CD4-positive, alpha-beta memory T cell (primary cell): Measurements from ENCODE around the gene MTR. TPM values are rescaled to one million over a fixed set of nuclear protein-coding genes. Genes with fewer than 3 reads are reported as not detected.

Source experiments
- CTCF ChIA-PET: fragments of 350-600 bp; sonication (Branson Sonifier 250); formaldehyde crosslinking; loops from one replicate; lab custom pipeline; 2021; ENCODE audit warnings: inconsistent platforms; ENCODE audit not compliant: partially characterized antibody; lab: Charles Lee
- POLR2A ChIA-PET: fragments of 350-600 bp; sonication (Branson Sonifier 250); formaldehyde crosslinking; loops from one replicate; lab custom pipeline; 2021; ENCODE audit not compliant: partially characterized antibody; lab: Charles Lee
- DNase-seq, 5 donors: peaks; one replicate each; pipeline versions ENCODE4 v3.0.0 to v3.0.0-alpha.2; 2020 to 2022; ENCODE audit warnings: mixed read lengths in 1 of 5
- H3K27ac ChIP-seq: one replicate; pipeline ENCODE4 v1.7.0; 2013; ENCODE audit warnings: low read depth, low read length
- H3K27me3 ChIP-seq: 2 replicates; pipeline ENCODE4 v1.7.0; 2013; ENCODE audit warnings: mild to moderate bottlenecking, low read length, moderate library complexity; ENCODE audit not compliant: insufficient read depth
- H3K36me3 ChIP-seq: 2 replicates; pipeline ENCODE4 v1.7.0; 2013; ENCODE audit warnings: mild to moderate bottlenecking, low read length, moderate library complexity; ENCODE audit not compliant: insufficient read depth
- H3K4me1 ChIP-seq: 2 replicates; pipeline ENCODE4 v1.7.0; 2013; ENCODE audit warnings: mild to moderate bottlenecking, low read length, moderate library complexity; ENCODE audit not compliant: insufficient read depth
- H3K4me3 ChIP-seq, 2 donors: one replicate each; pipeline ENCODE4 v1.7.0; 2013; ENCODE audit warnings: low read length in 2 of 2, mild to moderate bottlenecking in 1 of 2
- H3K9me3 ChIP-seq, 2 donors: one replicate each; pipeline ENCODE4 v1.7.0; 2013; ENCODE audit warnings: low read length in 2 of 2, control low read depth in 1 of 2; ENCODE audit not compliant: control insufficient read depth in 1 of 2
- H3K27ac Mint-ChIP-seq, 7 donors: one replicate each; pipeline ENCODE4 v1.8.0; 2020 to 2021; ENCODE audit warnings: mixed read lengths in 7 of 7, mild to moderate bottlenecking in 6 of 7, inconsistent platforms in 3 of 7, moderate library complexity in 3 of 7
- H3K27me3 Mint-ChIP-seq, 2 donors: one replicate each; pipeline ENCODE4 v1.8.0; 2020 to 2021; ENCODE audit warnings: mixed read lengths in 2 of 2
- H3K36me3 Mint-ChIP-seq, 2 donors: one replicate each; pipeline ENCODE4 v1.8.0; 2020 to 2021; ENCODE audit warnings: mixed read lengths in 2 of 2, inconsistent platforms in 1 of 2, mild to moderate bottlenecking in 1 of 2
- H3K4me1 Mint-ChIP-seq, 4 donors: one replicate each; pipeline ENCODE4 v1.8.0; 2020 to 2021; ENCODE audit warnings: mixed read lengths in 4 of 4, mild to moderate bottlenecking in 1 of 4
- H3K4me3 Mint-ChIP-seq, 8 donors: one replicate each; pipeline ENCODE4 v1.8.0; 2020 to 2021; ENCODE audit warnings: mixed read lengths in 8 of 8, mild to moderate bottlenecking in 7 of 8, moderate library complexity in 6 of 8, inconsistent platforms in 3 of 8
- H3K9me3 Mint-ChIP-seq, 8 donors: one replicate each; pipeline ENCODE4 v1.8.0; 2020 to 2021; ENCODE audit warnings: mixed read lengths in 8 of 8, mild to moderate bottlenecking in 5 of 8, inconsistent platforms in 3 of 8, moderate library complexity in 1 of 8
- intact Hi-C: fragments of 100-400 bp; cut with micrococcal nuclease; formaldehyde crosslinking; loops from one replicate; pipeline ENCODE4 v1.15.1; 2023
- polyA plus RNA-seq, 2 donors: library from polyadenylated mRNA; unstranded; fragments of 300-500 nt; fragmentation: Illumina TruSeq; gene quantifications; one replicate each; pipeline ENCODE4 v1.2.3, GENCODE V29; 2021
- total RNA-seq, 2 experiments: library from RNA; stranded (reverse); gene quantifications; one replicate each; pipeline ENCODE4 v1.2.3, GENCODE V29; 2021

MTR gene
- total and polyA plus RNA-seq, 4 experiments from 2014 or later: 5.6 to 71.0 (median 45.5) TPM

GRCh38 chr1:236914375-236914774 is 119.3 kb downstream of the MTR start:
- no peaks in the 10 kb centered on the region for H3K4me1 Mint-ChIP-seq
- no peak overlapping the region for H3K4me3 Mint-ChIP-seq
- Histone ChIP-seq H3K36me3 (no peaks in the 10 kb centered on the region), H3K27me3 (no peaks in the 10 kb centered on the region), H3K9me3 (no peaks in the 10 kb centered on the region), H3K27ac (no peak overlapping the region), H3K4me1 (no peaks in the 10 kb centered on the region), H3K4me3 (no peak overlapping the region)
- no peak for DNase-seq
- H3K36me3 Mint-ChIP-seq: peaks cover 21 to 34% of the 10 kb centered on the region in 2 donors
- POLR2A ChIA-PET: no interaction called here
- H3K27me3 Mint-ChIP-seq: no peaks in the 10 kb centered on the region
- intact Hi-C loops: no loop called here
- peaks cover 0 to 34% (median 20%) of the 10 kb centered on the region in 8 donors for H3K9me3 Mint-ChIP-seq
- CTCF ChIA-PET: no interaction called here
- no peak overlapping the region for H3K27ac Mint-ChIP-seq

DNA sequence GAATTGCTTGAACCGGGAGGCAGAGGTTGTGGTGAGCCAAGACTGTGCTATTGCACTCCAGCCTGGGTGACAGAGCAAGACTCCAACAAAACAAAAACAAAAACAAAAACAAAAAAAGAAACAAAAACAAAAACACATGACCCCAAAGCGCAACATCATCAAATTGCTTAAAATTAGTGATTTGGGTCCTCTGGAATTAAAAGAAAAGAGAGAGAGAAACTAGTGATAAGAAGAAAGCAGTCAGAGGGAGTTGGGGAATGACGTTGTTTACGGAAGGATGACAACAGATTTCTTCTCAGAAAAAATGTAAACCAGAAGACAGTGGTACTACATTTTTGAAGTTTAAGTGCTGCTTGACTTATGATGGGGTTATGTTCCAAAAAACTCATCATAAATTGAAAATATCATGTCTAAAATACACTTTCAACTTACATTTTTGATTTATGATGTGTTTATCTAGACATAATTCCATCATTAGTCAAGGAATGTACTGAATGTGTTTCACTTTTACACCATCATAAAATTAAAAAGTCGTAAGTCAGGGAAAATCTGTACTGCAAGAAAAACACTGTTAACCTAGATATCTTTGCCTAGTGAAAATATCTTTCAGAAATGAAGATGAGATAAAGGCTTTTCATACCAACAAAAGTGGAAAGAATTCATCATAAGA is 121.2 kb downstream of the MTR start:
- Mint-ChIP-seq H3K9me3 (peaks cover 0 to 34% (median 19%) of the 10 kb centered on the region in 8 donors), H3K4me1 (no peaks in the 10 kb centered on the region), H3K36me3 (peaks cover 21 to 42% of the 10 kb centered on the region in 2 donors), H3K27me3 (no peaks in the 10 kb centered on the region), H3K4me3 (no peak overlapping the region), H3K27ac (peak overlapping the region in 1 of 7 donors; percentile 1)
- POLR2A ChIA-PET: no interaction called here
- Histone ChIP-seq H3K4me3 (no peak overlapping the region), H3K9me3 (no peaks in the 10 kb centered on the region), H3K4me1 (no peaks in the 10 kb centered on the region), H3K27ac (no peak overlapping the region), H3K27me3 (no peaks in the 10 kb centered on the region), H3K36me3 (no peaks in the 10 kb centered on the region)
- intact Hi-C loops: no loop called here
- DNase-seq: no peak
- CTCF ChIA-PET: no interaction called here

- H3K36me3 Mint-ChIP-seq: peaks cover 21 to 46% of the 10 kb centered on the region in 2 donors
- H3K27ac Mint-ChIP-seq: no peak overlapping the region
- H3K4me1 ChIP-seq: no peaks in the 10 kb centered on the region
- H3K4me1 Mint-ChIP-seq: no peaks in the 10 kb centered on the region
- peaks cover 0 to 2% of the 10 kb centered on the region in 2 donors for H3K27me3 Mint-ChIP-seq
- no peaks in the 10 kb centered on the region for H3K9me3 ChIP-seq
- H3K27me3 ChIP-seq: no peaks in the 10 kb centered on the region
- POLR2A ChIA-PET: no interaction called here
- H3K9me3 Mint-ChIP-seq: peaks cover 0 to 34% (median 19%) of the 10 kb centered on the region in 8 donors
- DNase-seq: no peak
- H3K4me3 Mint-ChIP-seq: no peak overlapping the region
- H3K4me3 ChIP-seq: no peak overlapping the region
- no peak overlapping the region for H3K27ac ChIP-seq
- H3K36me3 ChIP-seq: no peaks in the 10 kb centered on the region
- intact Hi-C loops: no loop called here
- CTCF ChIA-PET: no interaction called here
Observed at GRCh38 chr1:236917448-236917847, 122.4 kb downstream of the MTR start.

DNA sequence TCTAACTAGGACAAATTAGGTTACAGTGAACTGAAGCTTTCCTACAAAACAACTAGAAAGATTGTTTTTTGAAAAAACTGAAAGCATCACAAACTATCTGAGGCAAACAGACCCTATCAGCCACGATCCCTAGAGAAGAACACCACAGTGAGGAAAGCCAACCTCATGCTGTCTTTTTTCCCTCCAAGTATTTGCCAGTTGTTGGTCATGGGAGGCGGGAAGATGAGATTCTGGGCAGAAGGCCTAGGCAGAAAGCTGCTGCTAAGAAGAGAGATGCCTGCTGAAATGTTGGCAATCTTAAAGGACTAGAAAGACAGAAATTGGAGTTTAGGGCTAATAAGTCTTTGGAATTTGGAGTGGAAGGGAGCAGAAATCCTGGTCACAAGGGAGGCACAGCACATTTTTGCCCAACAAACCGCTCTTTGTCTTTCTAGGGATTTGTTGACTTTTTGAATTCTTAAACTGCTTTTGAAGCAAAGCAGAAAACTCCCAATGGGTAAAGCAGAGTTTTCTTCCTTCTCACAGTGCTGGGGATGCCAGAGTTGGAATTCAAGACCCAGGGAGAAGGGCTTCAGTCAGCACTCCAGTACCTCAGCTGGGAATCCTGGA is 125.3 kb downstream of the MTR start:
- Mint-ChIP-seq H3K36me3 (peaks cover 20 to 31% of the 10 kb centered on the region in 2 donors), H3K27me3 (peaks cover 0 to 6% of the 10 kb centered on the region in 2 donors), H3K4me3 (no peak overlapping the region), H3K27ac (no peak overlapping the region), H3K4me1 (no peaks in the 10 kb centered on the region), H3K9me3 (peaks cover 2 to 32% (median 18%) of the 10 kb centered on the region in 8 donors)
- no peaks in the 10 kb centered on the region for H3K27me3 ChIP-seq
- H3K4me1 ChIP-seq: no peaks in the 10 kb centered on the region
- POLR2A ChIA-PET: no interaction called here
- no peaks in the 10 kb centered on the region for H3K9me3 ChIP-seq
- CTCF ChIA-PET: no interaction called here
- no peak for DNase-seq
- no peak overlapping the region for H3K27ac ChIP-seq
- H3K36me3 ChIP-seq: no peaks in the 10 kb centered on the region
- intact Hi-C loops: no loop called here
- no peak overlapping the region for H3K4me3 ChIP-seq

- no peak overlapping the region for H3K4me3 Mint-ChIP-seq
- no peaks in the 10 kb centered on the region for H3K36me3 ChIP-seq
- peaks cover 2 to 23% (median 13%) of the 10 kb centered on the region in 8 donors for H3K9me3 Mint-ChIP-seq
- intact Hi-C loops: no loop called here
- no peak overlapping the region for H3K27ac Mint-ChIP-seq
- no peak for DNase-seq
- no peaks in the 10 kb centered on the region for H3K27me3 ChIP-seq
- POLR2A ChIA-PET: no interaction called here
- no peak overlapping the region for H3K4me3 ChIP-seq
- CTCF ChIA-PET: no interaction called here
- H3K27me3 Mint-ChIP-seq: peaks cover 6 to 7% of the 10 kb centered on the region in 2 donors
- no peaks in the 10 kb centered on the region for H3K9me3 ChIP-seq
- H3K27ac ChIP-seq: no peak overlapping the region
- peaks cover 15 to 27% of the 10 kb centered on the region in 2 donors for H3K36me3 Mint-ChIP-seq
- no peaks in the 10 kb centered on the region for H3K4me1 Mint-ChIP-seq
- H3K4me1 ChIP-seq: no peaks in the 10 kb centered on the region
Observed at GRCh38 chr1:236921610-236922009, 126.5 kb downstream of the MTR start.

DNA sequence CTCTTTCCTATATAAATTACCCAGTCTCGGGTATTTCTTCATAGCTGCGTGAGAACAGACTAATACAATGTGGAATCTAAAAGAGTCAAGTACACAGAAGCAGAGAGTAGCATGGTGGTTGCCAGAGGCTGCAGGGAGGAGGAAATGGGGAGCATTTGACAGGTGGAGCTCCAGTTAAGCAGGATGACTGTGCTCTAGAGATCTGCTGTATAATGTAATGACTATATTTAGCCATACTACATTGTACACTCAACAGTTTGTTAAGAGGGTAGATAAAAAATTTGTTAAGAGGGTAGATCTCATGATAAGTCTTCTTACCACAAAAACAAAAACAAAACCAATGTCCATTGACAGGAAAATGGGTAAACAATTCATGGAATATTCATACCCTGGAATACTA is 127.1 kb downstream of the MTR start:
- H3K9me3 Mint-ChIP-seq: peaks cover 2 to 18% (median 9%) of the 10 kb centered on the region in 8 donors
- peaks cover 7 to 8% of the 10 kb centered on the region in 2 donors for H3K27me3 Mint-ChIP-seq
- Histone ChIP-seq H3K9me3 (no peaks in the 10 kb centered on the region), H3K36me3 (no peaks in the 10 kb centered on the region), H3K27me3 (no peaks in the 10 kb centered on the region), H3K4me3 (no peak overlapping the region), H3K27ac (no peak overlapping the region), H3K4me1 (no peaks in the 10 kb centered on the region)
- no peaks in the 10 kb centered on the region for H3K4me1 Mint-ChIP-seq
- no peak overlapping the region for H3K27ac Mint-ChIP-seq
- DNase-seq: no peak
- H3K36me3 Mint-ChIP-seq: peaks cover 11 to 21% of the 10 kb centered on the region in 2 donors
- POLR2A ChIA-PET: no interaction called here
- intact Hi-C loops: no loop called here
- no peak overlapping the region for H3K4me3 Mint-ChIP-seq
- CTCF ChIA-PET: no interaction called here

- CTCF ChIA-PET: no interaction called here
- no peaks in the 10 kb centered on the region for H3K9me3 ChIP-seq
Observed at GRCh38 chr1:236925386-236925785, 130.3 kb downstream of the MTR start.

More at GRCh38 chr1:236925386-236925785, 130.3 kb downstream of the MTR start:
- Histone ChIP-seq H3K27me3 (no peaks in the 10 kb centered on the region), H3K27ac (no peak overlapping the region), H3K36me3 (no peaks in the 10 kb centered on the region), H3K4me1 (no peaks in the 10 kb centered on the region), H3K4me3 (no peak overlapping the region)
- POLR2A ChIA-PET: no interaction called here
- H3K27ac Mint-ChIP-seq: no peak overlapping the region
- no peak for DNase-seq
- H3K36me3 Mint-ChIP-seq: peaks cover 0 to 4% of the 10 kb centered on the region in 2 donors
- peaks cover 7 to 8% of the 10 kb centered on the region in 2 donors for H3K27me3 Mint-ChIP-seq
- H3K4me3 Mint-ChIP-seq: no peak overlapping the region
- no peaks in the 10 kb centered on the region for H3K4me1 Mint-ChIP-seq
- intact Hi-C loops: no loop called here
- peaks cover 0 to 13% (median 5%) of the 10 kb centered on the region in 8 donors for H3K9me3 Mint-ChIP-seq
